ENCODE results near the gene ARHGAP22. TPM values are rescaled to one million over a fixed set of nuclear protein-coding genes. Genes with fewer than 3 reads are reported as not detected.

The ARHGAP22 gene
- total RNA-seq, 1 donor: 60.2 TPM

- no peak overlapping the region for H3K4me3 ChIP-seq (ENCODE audit: low read depth, low read length)
- no peak for DNase-seq (ENCODE audit: low read depth)
- TF ChIP-seq CTCF (IDR thresholded peaks at IDR 0.05; ENCODE audit: insufficient read depth, low read length): no peak
Observed at GRCh38 chr10:48517911-48518811, 86.7 kb downstream of the ARHGAP22 start.

DNA sequence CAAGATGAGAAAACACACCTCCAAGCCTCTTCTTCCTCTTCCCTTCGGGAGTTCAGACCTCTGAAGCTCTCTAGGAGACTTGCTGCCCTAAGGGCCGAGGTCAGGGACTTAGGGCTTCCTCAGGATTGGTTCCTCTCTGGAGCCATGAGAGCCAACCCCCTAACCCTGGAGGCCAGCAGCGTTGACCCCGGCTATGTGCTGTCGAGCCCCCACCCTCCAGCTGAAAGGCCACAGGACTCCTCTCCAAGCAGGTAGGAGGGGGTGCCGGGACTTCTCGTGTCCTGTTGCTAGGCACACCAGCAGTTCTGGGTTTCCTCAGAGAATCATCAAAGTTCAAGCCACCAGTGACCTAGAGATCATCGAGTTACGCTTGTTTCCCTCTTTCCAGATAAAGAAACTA is 87.4 kb downstream of the ARHGAP22 start:
- no peak for TF ChIP-seq CTCF (IDR thresholded peaks at IDR 0.05; ENCODE audit: insufficient read depth, low read length)
- DNase-seq (ENCODE audit: low read depth): no peak
- H3K4me3 ChIP-seq (ENCODE audit: low read depth, low read length): no peak overlapping the region

- no peak overlapping the region for H3K4me3 ChIP-seq (ENCODE audit: low read depth, low read length)
- no peak for TF ChIP-seq CTCF (IDR thresholded peaks at IDR 0.05; ENCODE audit: insufficient read depth, low read length)
- no peak for DNase-seq (ENCODE audit: low read depth)
Observed at GRCh38 chr10:48516911-48517310, 88.0 kb downstream of the ARHGAP22 start.

DNA sequence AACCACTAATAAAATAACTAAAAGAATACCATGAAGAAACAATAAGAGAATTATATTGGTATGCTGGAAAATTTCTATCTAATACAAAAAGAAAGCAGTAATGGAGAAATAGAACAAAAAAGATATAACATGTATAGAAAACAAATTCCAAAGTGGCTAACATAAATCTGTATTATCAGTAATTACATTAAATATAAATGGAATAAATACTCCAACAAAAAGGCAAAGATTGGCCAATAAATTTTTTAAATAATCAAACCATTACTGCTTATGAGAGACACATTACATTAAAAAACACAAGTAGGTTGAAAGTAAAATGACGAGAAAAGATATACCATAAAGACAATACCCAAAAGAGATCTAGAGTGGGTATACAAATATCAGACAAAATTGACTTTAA is 90.0 kb downstream of the ARHGAP22 start:
- H3K4me3 ChIP-seq (ENCODE audit: low read depth, low read length): no peak overlapping the region
- TF ChIP-seq CTCF (IDR thresholded peaks at IDR 0.05; ENCODE audit: insufficient read depth, low read length): no peak
- DNase-seq (ENCODE audit: low read depth): no peak

DNA sequence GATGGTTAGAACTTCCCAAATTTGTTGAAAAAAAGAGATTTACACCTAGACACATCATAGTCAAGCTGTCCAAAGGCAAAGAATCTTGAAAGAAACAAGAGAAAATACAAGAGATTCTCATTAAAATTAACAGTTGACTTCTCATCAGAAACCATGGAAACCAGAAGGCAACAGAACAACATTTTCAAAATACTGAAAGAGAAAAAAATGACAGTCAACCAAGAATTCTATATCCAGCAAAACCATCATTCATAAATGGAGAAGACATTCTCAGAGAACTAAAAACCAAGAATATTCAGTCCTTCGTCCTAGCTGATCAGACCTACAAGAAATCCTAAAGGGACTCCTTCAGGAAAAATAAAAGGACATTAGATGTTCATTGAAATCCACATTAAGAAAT is 90.6 kb downstream of the ARHGAP22 start:
- TF ChIP-seq CTCF (IDR thresholded peaks at IDR 0.05; ENCODE audit: insufficient read depth, low read length): no peak
- no peak overlapping the region for H3K4me3 ChIP-seq (ENCODE audit: low read depth, low read length)
- DNase-seq (ENCODE audit: low read depth): no peak

GRCh38 chr10:48512861-48513260 is 92.0 kb downstream of the ARHGAP22 start:
- no peak overlapping the region for H3K4me3 ChIP-seq (ENCODE audit: low read depth, low read length)
- no peak for DNase-seq (ENCODE audit: low read depth)
- TF ChIP-seq CTCF (IDR thresholded peaks at IDR 0.05; ENCODE audit: insufficient read depth, low read length): no peak

- DNase-seq (ENCODE audit: low read depth): no peak
- no peak for TF ChIP-seq CTCF (IDR thresholded peaks at IDR 0.05; ENCODE audit: insufficient read depth, low read length)
- H3K4me3 ChIP-seq (ENCODE audit: low read depth, low read length): no peak overlapping the region
Observed at GRCh38 chr10:48511875-48512231, 93.0 kb downstream of the ARHGAP22 start.
